HepG2 (cell line): ENCODE results near the gene TUBB2B. TPM values are rescaled to one million over a fixed set of nuclear protein-coding genes. Genes with fewer than 3 reads are reported as not detected.

Source experiments
- AHDC1 ChIP-seq: sonication (generic); formaldehyde crosslinking; IDR thresholded peaks from 2 replicates; pipeline ENCODE4 v1.5.1; 2020; ENCODE audit warnings: mild to moderate bottlenecking, missing genetic modification reagents, borderline replicate concordance
- BCL6 ChIP-seq: IDR thresholded peaks from 2 replicates; pipeline ENCODE4 v1.6.1; 2016; ENCODE audit warnings: missing genetic modification reagents, missing compliant biosample characterization
- EEA1 ChIP-seq: sonication (generic); formaldehyde crosslinking; IDR thresholded peaks from 2 replicates; pipeline ENCODE4 v1.5.1; 2020; ENCODE audit warnings: mild to moderate bottlenecking, missing genetic modification reagents, borderline replicate concordance
- ERF ChIP-seq: IDR thresholded peaks from 2 replicates; pipeline ENCODE4 v1.6.1; 2018; ENCODE audit warnings: missing biosample characterization, missing genetic modification reagents
- GABPA ChIP-seq, 2 experiments: IDR thresholded peaks; 2 replicates each; pipeline ENCODE4 v1.6.1; 2011 to 2016; ENCODE audit warnings: low read depth in 2 of 2, low read length in 1 of 2, missing biosample characterization in 1 of 2, missing genetic modification characterization in 1 of 2
- GMEB1 ChIP-seq: sonication (generic); formaldehyde crosslinking; IDR thresholded peaks from 2 replicates; pipeline ENCODE4 v1.5.1; 2020; ENCODE audit warnings: missing genetic modification reagents, mild to moderate bottlenecking, borderline replicate concordance
- HHEX ChIP-seq: IDR thresholded peaks from 2 replicates; pipeline ENCODE4 v1.6.1; 2016; ENCODE audit warnings: control low read depth
- KLF16 ChIP-seq, 2 experiments: sonication (generic) in 1 of 2; formaldehyde crosslinking in 1 of 2; IDR thresholded peaks; 2 replicates each; pipeline versions ENCODE4 v1.6.1 to v1.8.0; 2016 to 2023; ENCODE audit warnings: missing genetic modification reagents in 2 of 2, missing compliant biosample characterization in 1 of 2
- MLX ChIP-seq: IDR thresholded peaks from 2 replicates; pipeline ENCODE4 v1.6.1; 2016
- MTF2 ChIP-seq: sonication (generic); formaldehyde crosslinking; IDR thresholded peaks from 2 replicates; pipeline ENCODE4 v1.5.0; 2020; ENCODE audit warnings: missing genetic modification reagents, borderline replicate concordance
- NPAS2 ChIP-seq: sonication (generic); formaldehyde crosslinking; IDR thresholded peaks from 2 replicates; pipeline ENCODE4 v1.8.0; 2022; ENCODE audit warnings: mild to moderate bottlenecking, missing genetic modification reagents, borderline replicate concordance
- POGK ChIP-seq: sonication (generic); formaldehyde crosslinking; conservative IDR thresholded peaks from 2 replicates; pipeline ENCODE4 v1.8.0; 2022; ENCODE audit warnings: mild to moderate bottlenecking, moderate library complexity, missing genetic modification reagents
- REXO4 ChIP-seq: sonication (generic); formaldehyde crosslinking; IDR thresholded peaks from 2 replicates; pipeline ENCODE4 v1.8.0; 2022; ENCODE audit warnings: missing genetic modification reagents, mild to moderate bottlenecking, borderline replicate concordance
- SMC3 ChIP-seq: IDR thresholded peaks from 2 replicates; pipeline ENCODE4 v1.6.1; 2011; ENCODE audit warnings: low read length, improper control_type of control experiment
- SRSF9 ChIP-seq: fragments of 200-400 bp; formaldehyde crosslinking; IDR thresholded peaks from 2 replicates; pipeline ENCODE4 v1.6.1; 2018; ENCODE audit warnings: borderline replicate concordance, mild to moderate bottlenecking, low read depth, low read length; ENCODE audit not compliant: insufficient read depth, poor library complexity, severe bottlenecking
- TOPORS ChIP-seq: sonication (generic); formaldehyde crosslinking; IDR thresholded peaks from 2 replicates; pipeline ENCODE4 v1.8.0; 2023; ENCODE audit warnings: mild to moderate bottlenecking, missing genetic modification reagents
- ZBTB8A ChIP-seq: sonication (generic); formaldehyde crosslinking; IDR thresholded peaks from 2 replicates; pipeline ENCODE4 v1.4.0; 2020; ENCODE audit warnings: mild to moderate bottlenecking, low read depth, missing genetic modification reagents, borderline replicate concordance
- ZNF17 ChIP-seq: sonication (generic); formaldehyde crosslinking; IDR thresholded peaks from 2 replicates; pipeline ENCODE4 v1.5.0; 2020; ENCODE audit warnings: mild to moderate bottlenecking, missing genetic modification reagents
- polyA plus RNA-seq, 8 experiments: library from polyadenylated mRNA; depleted of rRNA in 3 of 8; stranded (reverse) in 7 of 8; unstranded in 1 of 8; fragments of >200 nt; fragmentation: Illumina TruSeq in 4 of 8; extraction: Trizol in 4 of 8; gene quantifications; 2 replicates each; pipeline versions ENCODE4 v1.2.1 to v1.2.3, GENCODE V29; 2011 to 2016; ENCODE audit warnings: low read depth in 4 of 8, missing spikeins in 1 of 8, mixed read lengths in 1 of 8; ENCODE audit not compliant: insufficient read depth in 1 of 8
- total RNA-seq, 5 experiments: library from RNA; depleted of rRNA; stranded (reverse); fragments of >200 nt; fragmentation: Illumina TruSeq; extraction: Trizol; gene quantifications; 2 replicates each; pipeline ENCODE4 v1.2.3, GENCODE V29; 2016; ENCODE audit warnings: low read depth in 1 of 5

Gene TUBB2B
- total and polyA plus RNA-seq, 2 of the 13 experiments (the other 11 are each of a cell fraction or from before 2014, with no cell fraction given) = 10.3 to 23.6 TPM

- TF ChIP-seq ERF (CRISPR knock-in tag) (peak; percentile 92), TOPORS (0 out of 2 replicates have a peak, but pooled peaks have one; percentile 41), POGK (peak; percentile 86; the same call in 1 of the 2 replicates), REXO4 (CRISPR knock-in tag) (0 out of 2 replicates have a peak, but pooled peaks have one; percentile 70), GMEB1 (peak; percentile 74), GABPA (IDR thresholded peaks at IDR 0.05; ENCODE audit: low read depth, low read length) (no peak), GABPA (CRISPR knock-in tag; IDR thresholded peaks at IDR 0.05; ENCODE audit: low read depth) (peak; percentile 69), MTF2 (no peak), BCL6 (peak; percentile 77), SRSF9 (no peak), KLF16 (CRISPR knock-in tag; IDR thresholded peaks at IDR 0.05) (peak in 1 of 2 experiments; percentile 94; a peak in 2 of 4 replicates), SMC3 (no peak), EEA1 (CRISPR knock-in tag) (peak; percentile 93; the same call in 1 of the 2 replicates), AHDC1 (CRISPR knock-in tag) (no peak), NPAS2 (CRISPR knock-in tag) (no peak), ZBTB8A (0 out of 2 replicates have a peak, but pooled peaks have one; percentile 62), HHEX (CRISPR knock-in tag) (no peak), ZNF17 (0 out of 2 replicates have a peak, but pooled peaks have one; percentile 65), MLX (CRISPR knock-in tag) (0 out of 2 replicates have a peak, but pooled peaks have one; percentile 40)
Observed at GRCh38 chr6:3258720-3259490, 31.5 kb upstream of the TUBB2B start, which contains the start of gene PSMG4 (continued).
